Endothelial cell of umbilical vein (primary cell): Measurements from ENCODE around the gene SH3RF1. TPM values are rescaled to one million over a fixed set of nuclear protein-coding genes. Genes with fewer than 3 reads are reported as not detected.

Experiments
- BruUV-seq: library from RNA; stranded (reverse); fragments of 400-500 nt; replicated peaks from 2 replicates; lab custom pipeline; 2021; lab: Mats Ljungman, UMichigan
- CTCF ChIA-PET: fragments of 300-600, 350-600 bp; sonication (Branson Sonifier 250); formaldehyde crosslinking; loops from one replicate; lab custom pipeline; 2021; ENCODE audit warnings: antibody characterized with exemption, inconsistent platforms; lab: Charles Lee
- POLR2A ChIA-PET: fragments of 300-600, 350-600 bp; sonication (Branson Sonifier 250); formaldehyde crosslinking; loops from one replicate; lab custom pipeline; 2021; ENCODE audit warnings: antibody characterized with exemption, inconsistent platforms; lab: Charles Lee
- DNase-seq: peaks from one replicate; pipeline ENCODE4 v3.0.0-alpha.2; 2011; ENCODE audit warnings: low read depth, low spot score
- FAIRE-seq: peaks from 2 replicates; lab custom pipeline; 2011; peaks lifted over from hg19 to GRCh38; lab: Jason Lieb, UNC
- H2AFZ ChIP-seq: 2 replicates; pipeline ENCODE4 v1.6.0; 2012; ENCODE audit warnings: low read depth, low read length, control low read depth, inconsistent platforms
- H3K27ac ChIP-seq: 2 replicates; pipeline ENCODE4 v1.5.1; 2011; ENCODE audit warnings: low read depth, mild to moderate bottlenecking, control low read depth, low read length, moderate library complexity; ENCODE audit not compliant: insufficient read depth
- H3K27me3 ChIP-seq, 2 experiments: 2 replicates each; pipeline versions ENCODE4 v1.6.0 to v1.6.1; 2011; ENCODE audit warnings: low read length in 2 of 2, mixed read lengths in 1 of 2; ENCODE audit not compliant: control insufficient read depth in 2 of 2, insufficient read depth in 2 of 2
- H3K36me3 ChIP-seq, 2 experiments: 2 replicates in 1 of 2; 3 replicates in 1 of 2; pipeline ENCODE4 v1.5.1; 2011; ENCODE audit warnings: low read length in 2 of 2, mild to moderate bottlenecking in 1 of 2, moderate library complexity in 1 of 2; ENCODE audit not compliant: control insufficient read depth in 2 of 2, insufficient read depth in 2 of 2; ENCODE audit errors: extremely low read depth in 1 of 2
- H3K4me1 ChIP-seq: 3 replicates; pipeline ENCODE4 v1.5.1; 2011; ENCODE audit warnings: mild to moderate bottlenecking, low read length; ENCODE audit not compliant: control insufficient read depth, insufficient read depth; ENCODE audit errors: extremely low read depth
- H3K4me2 ChIP-seq: 2 replicates; pipeline ENCODE4 v1.6.1; 2011; ENCODE audit warnings: low read length, control low read depth, mixed read lengths; ENCODE audit not compliant: insufficient read depth
- H3K4me3 ChIP-seq, 3 experiments: fragments of 200-600 bp in 1 of 3; sonication (generic), shearing (Covaris generic) in 1 of 3; replicated peaks in 1 of 3; 2 replicates each; pipeline ENCODE4 v1.5.1; 2011 to 2016; ENCODE audit warnings: control low read depth in 3 of 3, low read length in 3 of 3, mild to moderate bottlenecking in 2 of 3, inconsistent platforms in 1 of 3, low read depth in 1 of 3, moderate library complexity in 1 of 3; ENCODE audit not compliant: insufficient read depth in 1 of 3
- H3K79me2 ChIP-seq: 2 replicates; pipeline ENCODE4 v1.6.0; 2012; ENCODE audit warnings: low read length, inconsistent platforms; ENCODE audit not compliant: control insufficient read depth, insufficient read depth
- H3K9ac ChIP-seq: replicated peaks from 2 replicates; pipeline ENCODE3; 2011; ENCODE audit warnings: low read length, control low read depth; ENCODE audit not compliant: insufficient read depth; ENCODE audit errors: extremely low read depth
- H3K9me1 ChIP-seq: replicated peaks from 3 replicates; pipeline ENCODE4 v1.6.0; 2011; ENCODE audit warnings: mild to moderate bottlenecking, low read length; ENCODE audit not compliant: control insufficient read depth, insufficient read depth; ENCODE audit errors: extremely low read depth
- H3K9me3 ChIP-seq: replicated peaks from 2 replicates; pipeline ENCODE4 v1.5.1; 2012; ENCODE audit warnings: low read length, inconsistent platforms; ENCODE audit not compliant: control insufficient read depth, insufficient read depth
- H4K20me1 ChIP-seq: replicated peaks from 2 replicates; pipeline ENCODE3; 2011; ENCODE audit warnings: mild to moderate bottlenecking, low read length; ENCODE audit not compliant: control insufficient read depth, insufficient read depth; ENCODE audit errors: extremely low read depth
- CTCF ChIP-seq, 2 donors: IDR thresholded peaks; 1 replicate in 1 of 2; 2 replicates in 1 of 2; pipeline ENCODE4 v1.5.1; 2011; ENCODE audit warnings: low read length in 2 of 2, mild to moderate bottlenecking in 2 of 2, moderate library complexity in 2 of 2, control low read depth in 1 of 2, inconsistent platforms in 1 of 2, low read depth in 1 of 2; ENCODE audit not compliant: insufficient read depth in 1 of 2; ENCODE audit errors: extremely low read depth in 1 of 2
- EZH2 ChIP-seq: IDR thresholded peaks from 2 replicates; pipeline ENCODE4 v1.6.1; 2012; ENCODE audit warnings: borderline replicate concordance, low read depth, mild to moderate bottlenecking, moderate library complexity, low read length, inconsistent platforms; ENCODE audit not compliant: severe bottlenecking
- FOS ChIP-seq: IDR thresholded peaks from 2 replicates; pipeline ENCODE4 v1.6.1; 2011; ENCODE audit warnings: mild to moderate bottlenecking, low read length, moderate library complexity, borderline replicate concordance; ENCODE audit not compliant: insufficient read depth
- GATA2 ChIP-seq: IDR thresholded peaks from 2 replicates; pipeline ENCODE4 v1.7.0; 2011; ENCODE audit warnings: low read depth, mild to moderate bottlenecking, moderate library complexity, mixed read lengths, low read length; ENCODE audit not compliant: insufficient read length, insufficient read depth
- JUN ChIP-seq: IDR thresholded peaks from 2 replicates; pipeline ENCODE4 v1.6.1; 2011; ENCODE audit warnings: borderline replicate concordance, low read depth; ENCODE audit not compliant: insufficient read length, insufficient read depth
- MAX ChIP-seq: IDR thresholded peaks from 2 replicates; pipeline ENCODE4 v1.6.1; 2011; ENCODE audit not compliant: insufficient read depth, insufficient read length
- MYC ChIP-seq: IDR thresholded peaks from one replicate; pipeline ENCODE4 v1.6.1; 2011; ENCODE audit warnings: mild to moderate bottlenecking, low read depth, low read length
- POLR2A ChIP-seq: IDR thresholded peaks from 2 replicates; pipeline ENCODE4 v1.6.1; 2012; ENCODE audit warnings: low read depth, mild to moderate bottlenecking, control low read depth, low read length
- POLR2AphosphoS5 ChIP-seq: IDR thresholded peaks from 2 replicates; pipeline ENCODE4 v1.6.1; 2012; ENCODE audit warnings: low read depth, mild to moderate bottlenecking, control low read depth, low read length, moderate library complexity; ENCODE audit not compliant: insufficient read depth
- dilution Hi-C: fragments of 300-500 bp; cut with MboI; formaldehyde crosslinking; loops from one replicate; pipeline ENCODE4 v1.15.0; 2019; ENCODE audit warnings: low sequenced_read_pairs; ENCODE audit not compliant: extremely low pct_ligation_motif_present
- intact Hi-C: fragments of 100-400 bp; cut with micrococcal nuclease; formaldehyde crosslinking; loops from one replicate; pipeline ENCODE4 v1.10.0; 2022
- polyA plus RNA-seq, 4 experiments: library from polyadenylated mRNA; depleted of rRNA in 3 of 4; stranded (reverse) in 3 of 4; unstranded in 1 of 4; fragments of >200 nt; gene quantifications; 2 replicates each; pipeline versions ENCODE4 v1.2.1 to v1.2.3, GENCODE V29; 2011 to 2012; ENCODE audit warnings: missing spikeins in 1 of 4
- total RNA-seq: library from RNA; stranded (reverse); gene quantifications from 2 replicates; pipeline ENCODE4 v1.2.3, GENCODE V29; 2021

The SH3RF1 gene
- total and polyA plus RNA-seq, 2 donors (not counting 3 experiments of a cell fraction or from before 2014, with no cell fraction given): 16.2 to 24.9 TPM

DNA sequence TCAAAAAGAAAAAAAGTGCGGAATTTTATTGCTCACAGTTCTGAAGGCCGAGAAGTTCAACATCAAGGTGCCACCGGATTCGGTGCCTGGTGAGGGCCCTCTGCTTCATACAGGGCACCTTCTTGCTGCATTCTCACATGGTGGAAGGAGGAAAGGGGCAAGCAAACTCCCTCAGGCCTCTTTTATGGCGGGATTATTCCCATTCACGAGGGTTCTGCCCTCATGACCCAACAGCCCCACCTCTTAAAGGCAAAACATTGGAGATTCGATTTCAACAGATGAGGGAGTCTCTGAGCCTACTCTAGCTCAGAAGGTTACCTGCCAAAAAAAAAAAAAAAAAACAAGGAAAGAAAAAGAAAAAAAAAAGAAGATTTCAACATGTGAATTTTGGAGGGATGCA, 196.6 kb downstream of the SH3RF1 start:
- ChIA-PET POLR2A (no interaction called here), CTCF (no interaction called here)
- no peak overlapping the region for H3K9ac ChIP-seq
- dilution Hi-C loops (no loop called here), intact Hi-C loops (no loop called here)
- H3K4me2 ChIP-seq: no peak overlapping the region
- no peaks in the 10 kb centered on the region for H3K4me1 ChIP-seq
- H3K9me3 ChIP-seq: no peaks in the 10 kb centered on the region
- no peaks in the 10 kb centered on the region for H3K36me3 ChIP-seq
- no peak for DNase-seq
- TF ChIP-seq POLR2AphosphoS5: no peak
- TF ChIP-seq JUN: no peak
- TF ChIP-seq FOS: no peak
- no peak for TF ChIP-seq GATA2
- no peak for TF ChIP-seq EZH2
- TF ChIP-seq CTCF (IDR thresholded peaks at IDR 0.05; ENCODE audit: extremely low read depth in 1 of 2, insufficient read depth in 1 of 2, low read depth in 1 of 2, low read length in 2 of 2): no peak
- no peak for TF ChIP-seq MAX
- TF ChIP-seq MYC: no peak
- TF ChIP-seq POLR2A: no peak
- H3K4me3 ChIP-seq: no peak overlapping the region
- no peaks in the 10 kb centered on the region for H3K27me3 ChIP-seq
- no peaks in the 10 kb centered on the region for H3K9me1 ChIP-seq
- H4K20me1 ChIP-seq: no peaks in the 10 kb centered on the region
- no peak for FAIRE-seq
- no peak overlapping the region for H3K27ac ChIP-seq
- H2AFZ ChIP-seq: no peak overlapping the region
- BruUV-seq: no TSS peak
- H3K79me2 ChIP-seq: no peaks in the 10 kb centered on the region
